ENCODE data around the gene CISH.

Gene CISH

DNA sequence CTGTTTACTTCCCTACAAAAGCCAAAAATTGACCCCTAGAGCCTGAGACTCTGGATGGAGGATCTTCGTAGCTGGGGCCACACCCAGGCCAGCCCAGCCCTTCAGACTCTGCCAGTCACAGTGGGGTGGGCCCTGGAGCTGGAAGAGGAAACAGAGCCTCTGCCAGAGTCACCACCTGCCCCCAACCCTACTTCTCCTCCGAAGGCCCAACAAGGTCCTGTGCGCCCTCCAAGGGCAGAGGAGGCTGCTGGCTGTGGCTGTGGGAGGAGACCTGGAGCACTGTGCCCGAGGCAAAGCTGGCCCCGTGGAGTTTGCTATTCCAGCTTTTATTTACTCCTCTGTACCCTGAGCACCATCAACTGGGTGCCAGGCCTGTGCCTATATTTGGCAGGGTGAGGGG is 19.0 kb downstream of the CISH start:
- no peaks in the 10 kb centered on the region for H3K36me3 ChIP-seq (ENCODE audit: control insufficient read depth in 1 of 2, insufficient read depth in 2 of 2, low read length in 2 of 2)
- WGBS (ENCODE audit: extremely low coverage, insufficient coverage, insufficient read length), result no CpG with 5 or more reads among the region's 5 CpGs

DNA sequence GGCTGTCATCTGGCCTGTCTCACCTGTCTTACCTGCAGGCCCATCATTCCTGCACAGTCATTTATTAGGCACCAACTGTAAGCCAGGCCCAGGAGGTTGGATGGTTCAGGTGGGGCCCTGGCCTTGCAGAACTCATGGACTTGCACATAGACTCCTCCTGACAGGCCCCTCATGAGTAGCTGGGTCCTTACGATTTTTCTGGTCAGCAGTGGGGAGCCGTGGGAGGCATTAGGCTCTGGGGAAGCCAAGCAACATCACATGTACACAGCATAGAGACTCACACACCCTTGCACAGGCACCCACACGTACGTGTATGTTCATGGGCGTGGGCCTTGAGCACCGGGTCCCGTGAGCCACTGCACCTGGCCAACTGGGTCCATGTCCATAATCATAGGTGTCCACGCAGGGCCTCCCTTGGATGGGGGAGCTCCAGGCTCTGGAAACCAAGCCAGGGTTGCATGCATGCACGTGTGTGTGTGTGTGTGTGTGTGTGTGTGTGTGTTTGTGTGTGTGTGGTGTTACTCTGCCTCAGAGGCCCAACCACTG is 20.3 kb downstream of the CISH start:
- Histone ChIP-seq H2BK120ac (ENCODE audit: insufficient read depth, low read length, poor library complexity) (no peak overlapping the region), H3K14ac (ENCODE audit: low read length) (no peak overlapping the region), H3K23ac (ENCODE audit: low read length) (no peak overlapping the region), H4K12ac (ENCODE audit: low read depth, low read length) (no peak overlapping the region), H3K18ac (ENCODE audit: low read length) (no peak overlapping the region), H3K27me3 (ENCODE audit: insufficient read depth, low read length) (no peaks in the 10 kb centered on the region), H4K8ac (ENCODE audit: low read depth, low read length) (no peak overlapping the region), H3K4me2 (ENCODE audit: low read length) (no peak overlapping the region), H2AK5ac (ENCODE audit: low read length) (no peak overlapping the region), H3K9me3 (ENCODE audit: insufficient read depth, low read depth, low read length) (no peaks in the 10 kb centered on the region), H4K91ac (ENCODE audit: low read depth, low read length) (no peak overlapping the region), H3K4ac (ENCODE audit: low read depth, low read length) (no peak overlapping the region), H3K27ac (ENCODE audit: low read depth, low read length) (no peak overlapping the region), H3K79me2 (ENCODE audit: control insufficient read depth, insufficient read depth, low read length, poor library complexity) (no peaks in the 10 kb centered on the region), H2AFZ (ENCODE audit: insufficient read depth, low read length, poor library complexity) (no peak overlapping the region), H2BK5ac (ENCODE audit: low read depth, low read length, poor library complexity) (no peak overlapping the region), H2BK12ac (ENCODE audit: low read length) (no peak overlapping the region), H3K79me1 (ENCODE audit: low read length) (no peaks in the 10 kb centered on the region), H3K36me3 (ENCODE audit: control insufficient read depth in 1 of 2, insufficient read depth in 2 of 2, low read length in 2 of 2) (no peaks in the 10 kb centered on the region), H3K9ac (ENCODE audit: low read length) (no peak overlapping the region), H3K4me3 (ENCODE audit: low read depth, low read length) (no peak overlapping the region), H3K4me1 (ENCODE audit: control insufficient read depth in 1 of 2, insufficient read depth in 2 of 2, low read length in 2 of 2) (no peaks in the 10 kb centered on the region)
- DNase-seq, result no peak
- no CpG with 5 or more reads among the region's 9 CpGs for WGBS (ENCODE audit: extremely low coverage, insufficient coverage, insufficient read length)

More for the DNA sequence above, 19.0 kb downstream of the CISH start:
- no peak overlapping the region for H2AK5ac ChIP-seq (ENCODE audit: low read length)
- H3K14ac ChIP-seq (ENCODE audit: low read length), result no peak overlapping the region
- H3K79me1 ChIP-seq (ENCODE audit: low read length), result no peaks in the 10 kb centered on the region
- H3K4ac ChIP-seq (ENCODE audit: low read depth, low read length), result no peak overlapping the region
- H2BK5ac ChIP-seq (ENCODE audit: low read depth, low read length, poor library complexity), result no peak overlapping the region
- H3K4me2 ChIP-seq (ENCODE audit: low read length), result no peak overlapping the region
- H3K4me3 ChIP-seq (ENCODE audit: low read depth, low read length), result no peak overlapping the region
- no peaks in the 10 kb centered on the region for H3K27me3 ChIP-seq (ENCODE audit: insufficient read depth, low read length)
- no peaks in the 10 kb centered on the region for H3K9me3 ChIP-seq (ENCODE audit: insufficient read depth, low read depth, low read length)
- H2BK120ac ChIP-seq (ENCODE audit: insufficient read depth, low read length, poor library complexity), result no peak overlapping the region
- no peaks in the 10 kb centered on the region for H3K4me1 ChIP-seq (ENCODE audit: control insufficient read depth in 1 of 2, insufficient read depth in 2 of 2, low read length in 2 of 2)
- H3K27ac ChIP-seq (ENCODE audit: low read depth, low read length), result no peak overlapping the region
- H4K12ac ChIP-seq (ENCODE audit: low read depth, low read length), result no peak overlapping the region
- H4K91ac ChIP-seq (ENCODE audit: low read depth, low read length), result no peak overlapping the region
- H3K9ac ChIP-seq (ENCODE audit: low read length), result no peak overlapping the region
- H4K8ac ChIP-seq (ENCODE audit: low read depth, low read length), result no peak overlapping the region
- H3K18ac ChIP-seq (ENCODE audit: low read length), result no peak overlapping the region
- H2BK12ac ChIP-seq (ENCODE audit: low read length), result no peak overlapping the region
- H3K23ac ChIP-seq (ENCODE audit: low read length), result no peak overlapping the region
- no peak for DNase-seq
- H2AFZ ChIP-seq (ENCODE audit: insufficient read depth, low read length, poor library complexity), result no peak overlapping the region
- H3K79me2 ChIP-seq (ENCODE audit: control insufficient read depth, insufficient read depth, low read length, poor library complexity), result no peaks in the 10 kb centered on the region

DNA sequence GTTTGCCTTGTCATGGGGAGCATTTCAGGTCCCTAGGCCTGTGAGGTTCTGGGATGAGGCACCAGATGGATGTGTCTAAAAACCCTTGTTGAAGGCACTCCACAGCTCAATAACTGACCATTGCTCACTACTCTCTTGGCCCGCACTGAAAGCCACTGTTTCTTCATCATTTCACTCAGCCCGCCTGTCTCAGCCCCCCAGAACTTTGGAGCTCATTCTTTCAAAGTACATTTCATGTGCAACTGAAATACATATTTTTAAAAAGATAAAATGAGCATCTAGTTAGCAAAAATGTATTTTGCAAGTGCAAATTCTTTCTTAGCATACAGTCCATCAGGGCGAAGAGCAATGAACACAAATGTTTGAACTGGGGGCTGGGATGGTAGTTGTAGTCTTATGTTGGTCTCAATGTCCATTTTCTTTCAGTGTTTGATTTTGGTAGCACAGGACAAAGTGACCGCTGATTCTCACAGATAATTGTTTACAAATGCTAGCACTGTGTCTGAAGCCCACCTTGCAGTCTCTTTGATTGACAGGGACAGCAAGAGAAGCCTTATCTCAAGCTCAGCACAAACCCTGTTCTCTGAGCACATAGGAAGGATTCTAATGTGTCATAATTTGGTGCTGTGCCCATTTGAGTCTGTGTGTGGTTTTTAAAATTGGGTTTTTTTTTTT is 22.7 kb downstream of the CISH start:
- H3K23ac ChIP-seq (ENCODE audit: low read length), result no peak overlapping the region
- no peak overlapping the region for H3K27ac ChIP-seq (ENCODE audit: low read depth, low read length)
- H4K12ac ChIP-seq (ENCODE audit: low read depth, low read length), result no peak overlapping the region
- no peak overlapping the region for H4K8ac ChIP-seq (ENCODE audit: low read depth, low read length)
- H3K9ac ChIP-seq (ENCODE audit: low read length), result no peak overlapping the region
- no peak overlapping the region for H2AFZ ChIP-seq (ENCODE audit: insufficient read depth, low read length, poor library complexity)
- no CpG with 5 or more reads among the region's 4 CpGs for WGBS (ENCODE audit: extremely low coverage, insufficient coverage, insufficient read length)
- H3K79me1 ChIP-seq (ENCODE audit: low read length), result peaks cover 10% of the 10 kb centered on the region
- no peak overlapping the region for H2BK12ac ChIP-seq (ENCODE audit: low read length)
- no peaks in the 10 kb centered on the region for H3K27me3 ChIP-seq (ENCODE audit: insufficient read depth, low read length)
- H3K4me3 ChIP-seq (ENCODE audit: low read depth, low read length), result no peak overlapping the region
- H3K4me2 ChIP-seq (ENCODE audit: low read length), result no peak overlapping the region
- H3K18ac ChIP-seq (ENCODE audit: low read length), result no peak overlapping the region
- peaks cover 3% of the 10 kb centered on the region for H3K79me2 ChIP-seq (ENCODE audit: control insufficient read depth, insufficient read depth, low read length, poor library complexity)
- H4K91ac ChIP-seq (ENCODE audit: low read depth, low read length), result no peak overlapping the region
- H2BK120ac ChIP-seq (ENCODE audit: insufficient read depth, low read length, poor library complexity), result no peak overlapping the region
- H3K36me3 ChIP-seq (ENCODE audit: control insufficient read depth in 1 of 2, insufficient read depth in 2 of 2, low read length in 2 of 2), result no peaks in the 10 kb centered on the region
- H3K4me1 ChIP-seq (ENCODE audit: control insufficient read depth in 1 of 2, insufficient read depth in 2 of 2, low read length in 2 of 2), result peaks cover 9 to 10% of the 10 kb centered on the region in 2 experiments
- H3K9me3 ChIP-seq (ENCODE audit: insufficient read depth, low read depth, low read length), result no peaks in the 10 kb centered on the region
- no peak overlapping the region for H2AK5ac ChIP-seq (ENCODE audit: low read length)
- H3K4ac ChIP-seq (ENCODE audit: low read depth, low read length), result no peak overlapping the region
- no peak for DNase-seq
- no peak overlapping the region for H3K14ac ChIP-seq (ENCODE audit: low read length)
- H2BK5ac ChIP-seq (ENCODE audit: low read depth, low read length, poor library complexity), result no peak overlapping the region

DNA sequence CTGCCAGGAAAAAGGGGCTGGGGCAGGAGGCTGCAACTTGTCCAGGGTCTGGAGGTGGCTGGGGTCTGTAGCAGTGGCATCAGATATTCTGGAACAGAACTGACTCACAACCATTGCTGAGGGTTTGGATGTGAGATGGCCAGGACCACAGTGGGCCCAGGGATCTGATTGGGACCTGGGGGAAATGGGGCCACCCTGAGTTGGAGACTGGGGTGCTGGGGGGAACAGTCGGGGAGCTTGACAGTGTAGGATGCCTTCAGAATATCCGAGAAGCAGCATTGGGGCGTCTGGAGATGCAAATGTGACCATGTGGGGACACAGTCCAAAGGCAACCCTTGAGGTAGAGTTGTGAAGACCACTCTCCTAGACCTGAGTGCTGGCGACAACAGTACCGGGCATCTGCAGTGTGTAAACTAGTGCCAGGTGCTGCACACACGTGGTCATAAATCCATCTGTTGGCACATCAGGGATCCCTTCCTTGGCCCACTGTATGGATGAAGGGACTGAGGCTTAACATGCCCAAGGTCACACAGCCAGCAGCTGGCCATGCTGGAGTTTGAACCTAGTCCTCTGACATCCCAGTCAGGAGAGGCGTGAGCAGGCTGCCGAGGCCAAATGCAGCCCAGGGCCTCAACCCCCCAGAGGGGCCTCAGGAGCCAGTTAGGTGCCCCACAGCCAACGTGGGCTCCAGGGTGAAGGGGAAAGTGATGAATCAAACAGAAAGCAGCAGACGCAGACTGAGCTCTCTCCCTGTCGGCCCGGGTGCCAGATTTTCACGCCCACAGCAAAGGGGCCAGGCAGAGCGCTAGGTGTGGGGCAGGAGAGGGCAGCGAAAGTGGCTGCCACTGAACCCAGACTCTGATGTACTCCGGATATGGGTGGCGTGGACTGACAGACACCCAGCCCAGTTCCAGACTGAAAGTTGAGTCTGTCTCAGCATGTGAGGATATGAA is 23.5 kb downstream of the CISH start:
- Histone ChIP-seq H3K9me3 (ENCODE audit: insufficient read depth, low read depth, low read length) (no peaks in the 10 kb centered on the region), H3K14ac (ENCODE audit: low read length) (no peak overlapping the region), H3K27ac (ENCODE audit: low read depth, low read length) (no peak overlapping the region), H3K9ac (ENCODE audit: low read length) (no peak overlapping the region), H3K18ac (ENCODE audit: low read length) (no peak overlapping the region), H3K36me3 (ENCODE audit: control insufficient read depth in 1 of 2, insufficient read depth in 2 of 2, low read length in 2 of 2) (no peaks in the 10 kb centered on the region), H4K8ac (ENCODE audit: low read depth, low read length) (no peak overlapping the region), H3K4me2 (ENCODE audit: low read length) (no peak overlapping the region), H2BK120ac (ENCODE audit: insufficient read depth, low read length, poor library complexity) (no peak overlapping the region), H3K4ac (ENCODE audit: low read depth, low read length) (no peak overlapping the region), H2BK5ac (ENCODE audit: low read depth, low read length, poor library complexity) (no peak overlapping the region), H3K79me1 (ENCODE audit: low read length) (peaks cover 10% of the 10 kb centered on the region), H2AFZ (ENCODE audit: insufficient read depth, low read length, poor library complexity) (no peak overlapping the region), H4K91ac (ENCODE audit: low read depth, low read length) (no peak overlapping the region), H2AK5ac (ENCODE audit: low read length) (no peak overlapping the region), H3K23ac (ENCODE audit: low read length) (no peak overlapping the region), H3K4me1 (ENCODE audit: control insufficient read depth in 1 of 2, insufficient read depth in 2 of 2, low read length in 2 of 2) (peaks cover 10 to 11% of the 10 kb centered on the region in 2 experiments), H4K12ac (ENCODE audit: low read depth, low read length) (no peak overlapping the region), H3K4me3 (ENCODE audit: low read depth, low read length) (no peak overlapping the region), H2BK12ac (ENCODE audit: low read length) (no peak overlapping the region), H3K79me2 (ENCODE audit: control insufficient read depth, insufficient read depth, low read length, poor library complexity) (peaks cover 3% of the 10 kb centered on the region), H3K27me3 (ENCODE audit: insufficient read depth, low read length) (no peaks in the 10 kb centered on the region)
- WGBS (ENCODE audit: extremely low coverage, insufficient coverage, insufficient read length), result no CpG with 5 or more reads among the region's 17 CpGs
- DNase-seq, result no peak

All from trophoblast cell (in vitro differentiated cells and primary cell).